Esophagus muscularis mucosa (tissue), 4 donors: Measurements from ENCODE around the gene RHOBTB3. TPM values are rescaled to one million over a fixed set of nuclear protein-coding genes. Genes with fewer than 3 reads are reported as not detected.

ENCODE experiments used
- DNase-seq: peaks from one replicate; pipeline ENCODE4 v3.0.0-alpha.2; 2017; ENCODE audit errors: extremely low spot score
- H3K27ac ChIP-seq, 4 donors: fragments of 200-600 bp; sonication (generic); replicated peaks in 1 of 4; 1 replicate in 3 of 4; 2 replicates in 1 of 4; pipeline ENCODE4 v1.5.1; 2016 to 2019; ENCODE audit warnings: mild to moderate bottlenecking in 1 of 4
- H3K27me3 ChIP-seq, 4 donors: fragments of 200-600 bp; sonication (generic); one replicate each; pipeline versions ENCODE4 v1.5.1 to v1.6.0; 2016 to 2019
- H3K36me3 ChIP-seq, 4 donors: fragments of 200-600 bp; sonication (generic); one replicate each; pipeline ENCODE4 v1.5.1; 2016 to 2019
- H3K4me1 ChIP-seq, 4 donors: fragments of 200-600 bp; sonication (generic); one replicate each; pipeline ENCODE4 v1.5.1; 2016 to 2019
- H3K4me3 ChIP-seq, 4 donors: fragments of 200-600 bp; sonication (generic); 1 replicate in 2 of 4; 2 replicates in 2 of 4; pipeline ENCODE4 v1.5.1; 2016 to 2019; ENCODE audit warnings: mild to moderate bottlenecking in 4 of 4, moderate library complexity in 1 of 4
- H3K9me3 ChIP-seq, 4 donors: fragments of 200-600 bp; sonication (generic); 1 replicate in 3 of 4; 2 replicates in 1 of 4; pipeline ENCODE4 v1.5.1; 2016 to 2019
- EP300 ChIP-seq: sonication (generic); formaldehyde crosslinking; IDR thresholded peaks from one replicate; pipeline ENCODE4 v1.6.1; 2017; ENCODE audit warnings: antibody characterized with exemption
- POLR2A ChIP-seq: fragments of 450-650 bp; IDR thresholded peaks from one replicate; pipeline ENCODE4 v1.6.1; 2017; ENCODE audit warnings: antibody characterized with exemption, moderate library complexity, mild to moderate bottlenecking, low read depth
- POLR2AphosphoS5 ChIP-seq, 2 donors: sonication (generic); formaldehyde crosslinking; IDR thresholded peaks; one replicate each; pipeline ENCODE4 v1.6.1; 2017; ENCODE audit warnings: antibody characterized with exemption in 2 of 2
- whole genome bisulfite sequencing: methylation state at CpG from one replicate; pipeline ENCODE4 v1.1.5; 2018; 5-methylcytosine and 5-hydroxymethylcytosine counted together
- intact Hi-C: fragments of 100-400 bp; cut with DNase I; formaldehyde crosslinking; loops from one replicate; pipeline ENCODE4 v1.15.1; 2023
- total RNA-seq, 4 donors: library from RNA; depleted of rRNA; stranded (reverse); fragments of >200 nt; gene quantifications; one replicate each; pipeline versions ENCODE4 v1.1.0 to v1.2.1, GENCODE V29; 2016
- TF ChIP-seq, protein P1 (sequence below), 3 experiments: fragments of 200-600 bp in 2 of 3; fragments of 450-650 bp in 1 of 3; sonication (generic) in 2 of 3; IDR thresholded peaks; one replicate each; pipeline ENCODE4 v1.5.1; 2017 to 2019; ENCODE audit warnings: antibody characterized with exemption in 3 of 3, mild to moderate bottlenecking in 2 of 3, moderate library complexity in 1 of 3

The RHOBTB3 gene
- total RNA-seq, 4 donors from 2014 or later = 72.9 to 165 (median 89.2) TPM

DNA sequence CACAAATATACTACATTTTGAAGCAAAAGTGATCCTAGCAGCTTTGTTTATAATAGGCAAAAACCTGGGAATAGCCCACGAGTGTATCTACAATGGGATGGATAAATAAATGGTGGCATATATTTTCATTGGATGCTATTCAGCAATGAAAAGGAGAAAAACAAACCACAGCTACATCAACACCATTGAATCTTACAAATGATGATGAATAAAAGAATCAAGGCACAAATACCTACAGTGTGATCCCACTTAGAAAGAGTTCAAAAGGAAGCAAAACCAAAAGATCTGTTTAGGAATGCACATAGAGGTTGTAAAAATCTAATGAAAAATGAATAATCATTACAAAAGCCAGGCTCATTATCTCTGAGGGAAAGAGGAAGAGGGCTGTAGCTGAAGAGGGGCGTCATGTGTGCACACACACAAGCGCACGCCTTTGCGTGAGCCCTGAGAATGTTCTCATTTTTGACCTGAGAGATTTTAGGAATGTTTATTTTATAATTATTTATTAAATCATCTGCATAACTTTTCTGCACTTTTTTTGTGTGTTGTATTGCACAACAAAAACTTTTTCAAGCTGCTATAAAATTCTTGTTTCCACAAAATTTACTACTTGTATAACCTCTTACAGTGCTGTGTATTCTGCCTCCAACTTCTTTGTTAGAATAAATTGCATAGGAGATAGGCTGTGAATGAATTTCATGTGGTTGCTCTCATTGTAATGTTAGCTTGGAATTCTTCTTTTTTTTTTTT lies 5.9 kb upstream of the RHOBTB3 start:
- 69% methylated on average over 5 of the region's 5 CpGs for whole genome bisulfite sequencing
- no peak for DNase-seq
- no peaks in the 10 kb centered on the region for H3K9me3 ChIP-seq
- H3K27me3 ChIP-seq = no peaks in the 10 kb centered on the region
- H3K4me1 ChIP-seq = peaks cover 26 to 70% (median 53%) of the 10 kb centered on the region in 4 donors
- intact Hi-C loops = no loop called here
- no peak overlapping the region for H3K27ac ChIP-seq
- TF ChIP-seq, protein P1, sequence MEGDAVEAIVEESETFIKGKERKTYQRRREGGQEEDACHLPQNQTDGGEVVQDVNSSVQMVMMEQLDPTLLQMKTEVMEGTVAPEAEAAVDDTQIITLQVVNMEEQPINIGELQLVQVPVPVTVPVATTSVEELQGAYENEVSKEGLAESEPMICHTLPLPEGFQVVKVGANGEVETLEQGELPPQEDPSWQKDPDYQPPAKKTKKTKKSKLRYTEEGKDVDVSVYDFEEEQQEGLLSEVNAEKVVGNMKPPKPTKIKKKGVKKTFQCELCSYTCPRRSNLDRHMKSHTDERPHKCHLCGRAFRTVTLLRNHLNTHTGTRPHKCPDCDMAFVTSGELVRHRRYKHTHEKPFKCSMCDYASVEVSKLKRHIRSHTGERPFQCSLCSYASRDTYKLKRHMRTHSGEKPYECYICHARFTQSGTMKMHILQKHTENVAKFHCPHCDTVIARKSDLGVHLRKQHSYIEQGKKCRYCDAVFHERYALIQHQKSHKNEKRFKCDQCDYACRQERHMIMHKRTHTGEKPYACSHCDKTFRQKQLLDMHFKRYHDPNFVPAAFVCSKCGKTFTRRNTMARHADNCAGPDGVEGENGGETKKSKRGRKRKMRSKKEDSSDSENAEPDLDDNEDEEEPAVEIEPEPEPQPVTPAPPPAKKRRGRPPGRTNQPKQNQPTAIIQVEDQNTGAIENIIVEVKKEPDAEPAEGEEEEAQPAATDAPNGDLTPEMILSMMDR (IDR thresholded peaks at IDR 0.05) = no peak
- TF ChIP-seq POLR2A = no peak
- TF ChIP-seq EP300 = no peak
- TF ChIP-seq POLR2AphosphoS5 (IDR thresholded peaks at IDR 0.05) = no peak
- H3K36me3 ChIP-seq = no peaks in the 10 kb centered on the region
- H3K4me3 ChIP-seq = no peak overlapping the region

DNA sequence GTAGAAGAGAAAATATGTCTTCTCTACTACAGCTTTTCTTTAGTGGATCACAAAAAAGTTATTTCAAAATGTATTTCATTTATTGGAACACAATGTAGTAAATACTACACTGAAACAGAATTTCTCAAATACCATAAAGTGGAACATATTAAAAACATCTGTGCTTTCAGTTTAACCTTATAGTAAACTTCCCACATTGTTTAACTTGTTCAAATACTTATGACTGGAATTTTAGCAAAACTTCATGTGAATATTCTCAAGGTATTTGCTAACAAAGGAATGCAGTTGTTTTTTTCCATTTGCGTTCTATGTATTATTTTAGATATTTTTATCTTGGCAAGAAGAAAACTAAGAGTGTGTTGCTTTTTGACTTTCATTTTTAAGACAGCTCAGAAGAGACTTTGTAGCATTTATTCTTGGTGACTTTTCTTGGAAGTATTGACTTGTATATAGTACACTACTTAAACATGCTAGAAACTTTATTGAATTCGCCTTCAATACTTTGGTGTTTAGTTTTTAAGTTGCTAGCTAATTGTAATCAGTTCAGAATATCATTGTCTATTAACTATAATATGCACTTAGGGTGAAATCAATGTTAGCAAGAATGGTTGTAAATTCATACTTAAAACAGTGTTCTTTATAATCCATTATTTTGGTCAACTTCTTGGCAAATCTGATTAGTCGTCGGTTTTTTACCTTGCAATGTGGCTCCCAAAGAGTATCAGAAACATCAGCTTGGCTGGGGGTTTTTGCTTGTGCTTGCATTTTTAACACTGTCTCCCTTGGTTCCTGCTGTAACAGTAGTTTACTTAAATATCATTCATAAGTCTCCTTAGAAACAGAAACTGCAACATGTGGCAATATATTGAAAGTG lies 5.0 kb upstream of the RHOBTB3 start:
- peak overlapping the region; percentile 14 to 48 (median 36) for H3K27ac ChIP-seq
- no peaks in the 10 kb centered on the region for H3K27me3 ChIP-seq
- H3K4me1 ChIP-seq = peaks cover 20 to 67% (median 48%) of the 10 kb centered on the region in 4 donors
- intact Hi-C loops = no loop called here
- 63% methylated on average over 4 of the region's 4 CpGs for WGBS
- no peaks in the 10 kb centered on the region for H3K36me3 ChIP-seq
- no peaks in the 10 kb centered on the region for H3K9me3 ChIP-seq
- no peak overlapping the region for H3K4me3 ChIP-seq
- DNase-seq = no peak
- TF ChIP-seq POLR2AphosphoS5 (IDR thresholded peaks at IDR 0.05) (no peak), EP300 (no peak), POLR2A (no peak)
- TF ChIP-seq, protein P1 (IDR thresholded peaks at IDR 0.05) = no peak

DNA sequence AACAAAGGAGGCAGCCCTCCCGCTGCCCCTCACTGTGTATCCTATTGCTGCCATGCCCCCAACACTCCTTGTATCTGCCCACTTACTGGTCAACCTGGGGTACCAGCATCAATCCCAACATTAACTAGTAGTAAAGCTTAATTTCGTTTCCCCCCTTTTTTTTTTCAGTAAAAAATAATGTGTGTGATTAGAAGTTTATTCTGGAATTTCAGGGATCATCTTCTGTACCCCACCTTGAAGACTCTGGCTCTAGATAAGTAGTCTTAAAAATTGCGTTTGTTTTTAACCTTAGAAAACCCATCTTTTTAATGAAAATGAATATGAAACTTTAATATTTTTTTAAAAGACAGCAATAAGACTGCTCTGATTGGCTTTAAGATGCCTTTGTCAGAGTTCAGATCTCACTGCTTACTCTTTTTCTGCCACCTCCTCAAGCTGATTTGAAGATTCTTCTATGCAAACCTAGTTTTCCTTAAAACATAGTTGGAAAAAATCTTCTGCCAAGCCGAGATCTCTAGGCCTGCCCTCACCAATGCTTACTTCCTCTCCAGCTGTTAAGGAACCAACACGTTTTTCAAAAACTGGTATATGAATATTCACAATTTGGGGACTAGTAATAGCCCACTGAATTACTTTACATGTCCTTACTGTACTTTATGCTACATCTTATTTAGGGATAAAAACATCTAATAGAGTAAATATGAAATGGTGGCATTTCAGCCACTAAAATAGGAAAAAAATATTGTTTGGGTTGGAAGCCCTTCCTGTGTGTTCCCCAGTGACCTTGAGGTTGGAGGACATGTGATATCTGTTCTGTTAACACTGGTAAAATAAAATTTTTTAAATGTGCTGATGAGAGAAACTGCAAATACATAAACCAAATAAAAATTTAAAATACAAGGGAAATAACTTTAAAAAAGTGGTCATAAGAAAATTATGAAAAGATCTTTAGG lies 4.0 kb upstream of the RHOBTB3 start:
- Histone ChIP-seq H3K9me3 (no peaks in the 10 kb centered on the region), H3K4me3 (no peak overlapping the region), H3K27me3 (no peaks in the 10 kb centered on the region), H3K4me1 (peaks cover 20 to 58% (median 39%) of the 10 kb centered on the region in 4 donors), H3K36me3 (no peaks in the 10 kb centered on the region), H3K27ac (peak overlapping the region; percentile 14 to 48 (median 36))
- TF ChIP-seq EP300 (no peak), POLR2A (no peak)
- TF ChIP-seq, protein P1 (IDR thresholded peaks at IDR 0.05) = no peak
- intact Hi-C loops = no loop called here
- no peak for DNase-seq
- 55% methylated on average over 5 of the region's 5 CpGs for WGBS

DNA sequence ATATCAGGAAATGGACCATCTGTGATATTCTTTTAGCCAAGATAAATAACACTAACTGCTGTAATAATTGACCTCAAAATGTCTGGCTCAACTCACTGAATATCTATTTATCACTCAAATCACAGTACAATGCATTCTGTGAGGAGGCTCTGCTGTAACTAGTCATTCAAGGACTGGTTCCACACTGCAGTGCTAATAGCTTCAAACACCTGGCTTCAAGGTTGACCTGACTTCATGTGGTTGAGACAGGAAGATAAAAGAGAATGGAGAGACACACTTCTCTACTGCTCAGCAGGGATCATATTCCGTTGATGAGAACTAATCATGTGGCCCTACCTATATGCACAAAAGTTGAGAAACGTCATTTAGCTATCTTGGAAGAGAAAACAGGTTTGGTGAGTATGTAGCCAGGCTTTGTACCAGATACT lies 3.4 kb upstream of the RHOBTB3 start:
- H3K4me3 ChIP-seq = no peak overlapping the region
- H3K9me3 ChIP-seq = no peaks in the 10 kb centered on the region
- no peaks in the 10 kb centered on the region for H3K27me3 ChIP-seq
- H3K27ac ChIP-seq = peak overlapping the region; percentile 15 to 48 (median 34)
- 84% methylated on average over 2 of the region's 2 CpGs for WGBS
- DNase-seq = no peak
- H3K4me1 ChIP-seq = peaks cover 20 to 58% (median 42%) of the 10 kb centered on the region in 4 donors
- no peaks in the 10 kb centered on the region for H3K36me3 ChIP-seq
- TF ChIP-seq POLR2AphosphoS5 (IDR thresholded peaks at IDR 0.05) (peak in 1 of 2 donors; percentile 10), POLR2A (no peak)
- intact Hi-C loops = no loop called here
